ENCODE data around the gene SUCLA2. TPM values are rescaled to one million over a fixed set of nuclear protein-coding genes. Genes with fewer than 3 reads are reported as not detected.

Gene SUCLA2
- total RNA-seq, 2 donors from 2014 or later = 60.5 to 71.4 TPM

DNA sequence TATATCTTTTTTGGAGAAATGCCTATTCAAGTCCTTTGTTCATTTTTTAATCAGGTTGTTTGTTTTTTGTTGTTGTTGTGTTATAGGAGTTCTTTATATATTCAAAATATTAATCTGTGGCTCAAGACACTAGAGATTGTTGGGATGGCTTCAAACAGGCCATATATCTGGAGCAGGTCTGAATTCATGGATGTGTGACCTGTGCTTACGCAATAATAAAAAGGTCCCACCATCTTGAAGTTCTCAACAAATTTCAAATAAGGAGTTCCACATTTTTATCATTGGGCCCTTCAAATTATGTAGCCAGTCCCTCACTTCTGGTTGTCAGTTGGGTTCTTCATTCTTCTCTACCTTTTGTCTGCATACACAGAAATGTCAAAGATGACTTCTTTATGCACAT lies 18.7 kb upstream of the SUCLA2 start:
- intact Hi-C loops (cut with DNase I) = no loop called here
- H3K27me3 ChIP-seq = no peaks in the 10 kb centered on the region
- TF ChIP-seq, protein P1, sequence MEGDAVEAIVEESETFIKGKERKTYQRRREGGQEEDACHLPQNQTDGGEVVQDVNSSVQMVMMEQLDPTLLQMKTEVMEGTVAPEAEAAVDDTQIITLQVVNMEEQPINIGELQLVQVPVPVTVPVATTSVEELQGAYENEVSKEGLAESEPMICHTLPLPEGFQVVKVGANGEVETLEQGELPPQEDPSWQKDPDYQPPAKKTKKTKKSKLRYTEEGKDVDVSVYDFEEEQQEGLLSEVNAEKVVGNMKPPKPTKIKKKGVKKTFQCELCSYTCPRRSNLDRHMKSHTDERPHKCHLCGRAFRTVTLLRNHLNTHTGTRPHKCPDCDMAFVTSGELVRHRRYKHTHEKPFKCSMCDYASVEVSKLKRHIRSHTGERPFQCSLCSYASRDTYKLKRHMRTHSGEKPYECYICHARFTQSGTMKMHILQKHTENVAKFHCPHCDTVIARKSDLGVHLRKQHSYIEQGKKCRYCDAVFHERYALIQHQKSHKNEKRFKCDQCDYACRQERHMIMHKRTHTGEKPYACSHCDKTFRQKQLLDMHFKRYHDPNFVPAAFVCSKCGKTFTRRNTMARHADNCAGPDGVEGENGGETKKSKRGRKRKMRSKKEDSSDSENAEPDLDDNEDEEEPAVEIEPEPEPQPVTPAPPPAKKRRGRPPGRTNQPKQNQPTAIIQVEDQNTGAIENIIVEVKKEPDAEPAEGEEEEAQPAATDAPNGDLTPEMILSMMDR (IDR thresholded peaks at IDR 0.05) = no peak
- no peak overlapping the region for H3K27ac ChIP-seq
- DNase-seq = no peak
- no peaks in the 10 kb centered on the region for H3K9me3 ChIP-seq
- no peak overlapping the region for H3K4me3 ChIP-seq
- no peaks in the 10 kb centered on the region for H3K36me3 ChIP-seq
- no peak overlapping the region for H3K9ac ChIP-seq (ENCODE audit: low read depth in 2 of 2, low read length in 2 of 2)
- no peaks in the 10 kb centered on the region for H3K4me1 ChIP-seq

DNA sequence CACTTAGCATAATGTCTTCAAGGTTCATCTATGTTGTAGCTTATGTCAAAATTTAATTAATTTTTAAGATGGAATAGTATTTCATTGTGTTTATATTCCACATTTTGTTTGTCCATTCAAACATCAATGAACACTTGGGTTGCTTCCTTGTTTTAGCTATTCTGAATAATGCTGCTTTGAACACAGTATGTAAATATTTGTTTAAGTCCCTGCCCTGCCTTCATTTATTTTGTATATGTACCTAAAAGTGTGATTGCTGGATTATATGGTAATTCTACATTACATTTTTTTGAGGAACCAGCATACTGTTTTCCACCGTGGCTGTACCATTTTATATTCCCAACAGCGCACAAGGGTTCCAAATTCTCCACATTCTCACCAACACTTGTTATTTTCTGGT lies 17.6 kb upstream of the SUCLA2 start:
- H3K27me3 ChIP-seq = no peaks in the 10 kb centered on the region
- H3K4me3 ChIP-seq = no peak overlapping the region
- no peak overlapping the region for H3K27ac ChIP-seq
- intact Hi-C loops (cut with DNase I) = no loop called here
- TF ChIP-seq, protein P1 (IDR thresholded peaks at IDR 0.05) = no peak
- H3K36me3 ChIP-seq = no peaks in the 10 kb centered on the region
- H3K9me3 ChIP-seq = no peaks in the 10 kb centered on the region
- H3K4me1 ChIP-seq = no peaks in the 10 kb centered on the region
- no peak for DNase-seq
- H3K9ac ChIP-seq (ENCODE audit: low read depth in 2 of 2, low read length in 2 of 2) = no peak overlapping the region

DNA sequence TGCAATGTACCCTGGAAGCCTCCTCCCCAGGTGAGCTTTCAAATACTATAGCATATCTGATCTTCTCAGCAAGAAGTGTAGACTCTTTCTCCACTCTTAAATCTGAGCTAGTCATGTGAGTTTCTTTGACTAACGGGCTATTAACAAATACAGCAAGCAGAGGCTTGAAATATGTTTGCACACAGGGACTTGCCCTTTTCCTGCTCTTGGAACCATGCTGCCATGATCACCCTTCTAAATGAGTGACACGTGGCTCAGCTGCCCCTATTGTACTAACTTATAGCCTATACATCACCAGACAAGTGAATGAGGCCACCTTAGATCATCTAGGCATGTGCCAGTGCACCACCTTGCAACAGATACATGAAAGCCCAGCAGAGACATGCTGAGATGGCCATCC lies 13.3 kb upstream of the SUCLA2 start:
- DNase-seq = no peak
- no peaks in the 10 kb centered on the region for H3K4me1 ChIP-seq
- intact Hi-C loops (cut with DNase I) = no loop called here
- no peak overlapping the region for H3K27ac ChIP-seq
- no peak overlapping the region for H3K9ac ChIP-seq (ENCODE audit: low read depth in 2 of 2, low read length in 2 of 2)
- H3K9me3 ChIP-seq = no peaks in the 10 kb centered on the region
- TF ChIP-seq, protein P1 (IDR thresholded peaks at IDR 0.05) = no peak
- H3K27me3 ChIP-seq = no peaks in the 10 kb centered on the region
- no peak overlapping the region for H3K4me3 ChIP-seq
- no peaks in the 10 kb centered on the region for H3K36me3 ChIP-seq

DNA sequence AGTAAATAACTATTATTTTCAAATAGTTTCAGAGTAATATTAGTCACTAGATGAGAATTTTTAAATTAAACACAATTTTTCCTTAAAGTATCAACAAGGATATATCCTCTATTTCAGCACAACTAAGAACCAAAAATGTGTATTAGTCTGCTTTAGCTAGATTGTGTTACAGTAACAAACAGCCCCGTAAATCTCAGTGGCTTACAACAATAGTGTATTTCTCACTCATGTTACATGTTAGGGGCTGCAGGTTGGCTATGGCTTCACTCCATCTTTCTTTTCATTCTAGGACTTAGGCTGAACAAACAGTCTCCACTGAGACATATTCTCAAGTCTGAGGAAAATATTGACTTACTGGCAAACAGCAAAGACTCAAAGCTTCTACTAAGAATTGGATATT lies 11.6 kb upstream of the SUCLA2 start:
- Histone ChIP-seq H3K27me3 (no peaks in the 10 kb centered on the region), H3K9ac (ENCODE audit: low read depth in 2 of 2, low read length in 2 of 2) (no peak overlapping the region), H3K27ac (no peak overlapping the region), H3K36me3 (no peaks in the 10 kb centered on the region), H3K4me3 (no peak overlapping the region), H3K9me3 (no peaks in the 10 kb centered on the region), H3K4me1 (no peaks in the 10 kb centered on the region)
- no peak for DNase-seq
- TF ChIP-seq, protein P1 (IDR thresholded peaks at IDR 0.05) = no peak
- intact Hi-C loops (cut with DNase I) = no loop called here

DNA sequence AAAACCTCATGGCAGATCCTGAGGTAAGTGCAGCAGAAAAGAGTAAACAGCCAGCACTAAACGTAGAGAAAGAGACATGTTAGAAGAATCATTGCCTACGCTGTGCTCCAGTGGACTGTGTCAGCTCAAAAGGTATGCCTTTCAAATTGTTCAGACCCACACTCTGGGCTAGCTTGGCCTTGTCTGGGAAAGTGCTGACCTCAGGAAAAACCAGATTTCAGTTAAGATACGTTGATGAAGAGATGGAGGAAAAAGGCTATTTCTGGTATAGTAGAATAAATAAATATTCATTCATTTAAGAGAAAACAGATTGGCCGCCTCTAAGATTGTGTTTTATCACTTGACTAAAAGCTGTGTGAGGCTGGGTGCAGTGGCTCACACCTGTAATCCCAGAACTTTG lies 9.6 kb upstream of the SUCLA2 start:
- no peak for DNase-seq
- H3K9me3 ChIP-seq = no peaks in the 10 kb centered on the region
- no peak overlapping the region for H3K9ac ChIP-seq (ENCODE audit: low read depth in 2 of 2, low read length in 2 of 2)
- no peaks in the 10 kb centered on the region for H3K4me1 ChIP-seq
- H3K36me3 ChIP-seq = no peaks in the 10 kb centered on the region
- no peaks in the 10 kb centered on the region for H3K27me3 ChIP-seq
- no peak overlapping the region for H3K27ac ChIP-seq
- H3K4me3 ChIP-seq = no peak overlapping the region
- intact Hi-C loops (cut with DNase I) = no loop called here
- TF ChIP-seq, protein P1 (IDR thresholded peaks at IDR 0.05) = no peak

DNA sequence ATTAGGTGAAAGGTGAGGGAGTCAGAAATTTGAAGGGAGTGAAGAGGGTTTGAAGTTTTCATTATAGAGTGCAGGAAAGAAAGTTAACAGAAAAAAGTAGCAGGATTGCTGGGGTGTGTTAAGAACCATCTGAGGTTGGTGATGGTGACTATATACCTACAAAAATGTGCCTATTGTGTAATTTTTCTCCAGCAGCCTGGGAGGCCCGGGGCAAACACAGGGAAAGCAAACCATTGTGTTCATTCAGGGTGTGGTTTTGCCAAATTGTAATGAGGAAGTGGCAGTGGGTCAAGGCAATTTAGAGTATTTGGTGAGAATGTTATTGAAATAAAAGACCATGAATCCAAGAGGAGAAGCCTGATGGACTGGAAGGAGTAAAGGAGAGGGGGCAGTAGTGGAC lies 8.2 kb upstream of the SUCLA2 start:
- peak; percentile 43 for DNase-seq
- TF ChIP-seq, protein P1 (IDR thresholded peaks at IDR 0.05) = no peak

More for the DNA sequence above, 8.2 kb upstream of the SUCLA2 start:
- no peak overlapping the region for H3K27ac ChIP-seq
- no peaks in the 10 kb centered on the region for H3K9me3 ChIP-seq
- H3K4me3 ChIP-seq = no peak overlapping the region
- H3K9ac ChIP-seq (ENCODE audit: low read depth in 2 of 2, low read length in 2 of 2) = no peak overlapping the region
- intact Hi-C loops (cut with DNase I) = no loop called here
- H3K27me3 ChIP-seq = no peaks in the 10 kb centered on the region
- H3K36me3 ChIP-seq = no peaks in the 10 kb centered on the region
- no peaks in the 10 kb centered on the region for H3K4me1 ChIP-seq

All from colonic mucosa (tissue), 4 donors.